ENCODE measurements around the gene GPR21. TPM values are rescaled to one million over a fixed set of nuclear protein-coding genes. Genes with fewer than 3 reads are reported as not detected.

GPR21 gene
- total RNA-seq, 4 donors from 2014 or later, result 1.3 to 1.8 TPM; not detected in 2

- intact Hi-C loops (cut with DNase I; ENCODE audit: low total_unique reads), result loop anchor here (10.0 kb wide), 1 partner anchor 264 kb away; no protein-coding TSS in a partner anchor
- no peak for TF ChIP-seq CTCF (IDR thresholded peaks at IDR 0.05 in 4 of 5, conservative IDR thresholded peaks at IDR 0.05 in 1 of 5)
- TF ChIP-seq POLR2A (IDR thresholded peaks at IDR 0.05), result no peak
- Histone ChIP-seq H3K4me1 (no peaks in the 10 kb centered on the region), H3K4me3 (no peak overlapping the region), H3K9me3 (no peaks in the 10 kb centered on the region), H3K27me3 (no peaks in the 10 kb centered on the region), H3K36me3 (peaks cover 0 to 61% of the 10 kb centered on the region in 2 donors), H3K27ac (no peak overlapping the region)
- in situ Hi-C loops (cut with MboI; ENCODE audit: low sequenced_read_pairs in 4 of 4), result loop anchor here in 2 of 4 donors (10.0 to 25.0 kb wide), 2 partner anchors 257 to 274 kb away; partner anchors contain the start of gene CRB2 (in 1 of the 2)
- DNase-seq, result no peak
- ATAC-seq, result no peak
Observed at GRCh38 chr9:123080444-123080843, 47.0 kb downstream of the GPR21 start.

GRCh38 chr9:123081824-123082223 is 48.4 kb downstream of the GPR21 start:
- in situ Hi-C loops (cut with MboI; ENCODE audit: low sequenced_read_pairs in 4 of 4), result loop anchor here in 2 of 4 donors (10.0 to 25.0 kb wide), 2 partner anchors 255 to 273 kb away; partner anchors contain the start of gene CRB2 (in 1 of the 2)
- intact Hi-C loops (cut with DNase I; ENCODE audit: low total_unique reads), result loop anchor here (10.0 kb wide), 1 partner anchor 263 kb away; no protein-coding TSS in a partner anchor
- Histone ChIP-seq H3K4me1 (no peaks in the 10 kb centered on the region), H3K27ac (no peak overlapping the region), H3K36me3 (peaks cover 0 to 56% of the 10 kb centered on the region in 2 donors), H3K4me3 (no peak overlapping the region), H3K9me3 (no peaks in the 10 kb centered on the region), H3K27me3 (no peaks in the 10 kb centered on the region)
- ATAC-seq (no peak), DNase-seq (no peak)
- TF ChIP-seq POLR2A (IDR thresholded peaks at IDR 0.05) (no peak), CTCF (IDR thresholded peaks at IDR 0.05 in 4 of 5, conservative IDR thresholded peaks at IDR 0.05 in 1 of 5) (peak in 3 of 5 experiments; percentile 10 to 34 (median 22))

- H3K36me3 ChIP-seq, result peaks cover 0 to 57% of the 10 kb centered on the region in 2 donors
- intact Hi-C loops (cut with DNase I; ENCODE audit: low total_unique reads), result loop anchor here (10.0 kb wide), 1 partner anchor 261 kb away; no protein-coding TSS in a partner anchor
- H3K27me3 ChIP-seq, result no peaks in the 10 kb centered on the region
- no peaks in the 10 kb centered on the region for H3K4me1 ChIP-seq
- ATAC-seq, result no peak
- in situ Hi-C loops (cut with MboI; ENCODE audit: low sequenced_read_pairs in 4 of 4), result loop anchor here in 2 of 4 donors (10.0 to 25.0 kb wide), 2 partner anchors 254 to 271 kb away; partner anchors contain the start of gene CRB2 (in 1 of the 2)
- DNase-seq, result no peak
- H3K27ac ChIP-seq, result no peak overlapping the region
- TF ChIP-seq POLR2A (IDR thresholded peaks at IDR 0.05), result no peak
- no peak for TF ChIP-seq CTCF (IDR thresholded peaks at IDR 0.05 in 4 of 5, conservative IDR thresholded peaks at IDR 0.05 in 1 of 5)
- H3K9me3 ChIP-seq, result no peaks in the 10 kb centered on the region
- H3K4me3 ChIP-seq, result no peak overlapping the region
Observed at GRCh38 chr9:123083680-123084079, 50.2 kb downstream of the GPR21 start.

- H3K27me3 ChIP-seq, result no peaks in the 10 kb centered on the region
- H3K36me3 ChIP-seq, result peaks cover 0 to 53% of the 10 kb centered on the region in 2 donors
Observed at GRCh38 chr9:123084256-123084655, 50.8 kb downstream of the GPR21 start.

More at GRCh38 chr9:123084256-123084655, 50.8 kb downstream of the GPR21 start:
- H3K9me3 ChIP-seq, result no peaks in the 10 kb centered on the region
- H3K4me1 ChIP-seq, result no peaks in the 10 kb centered on the region
- TF ChIP-seq POLR2A (IDR thresholded peaks at IDR 0.05), result no peak
- in situ Hi-C loops (cut with MboI; ENCODE audit: low sequenced_read_pairs in 4 of 4), result loop anchor here in 2 of 4 donors (10.0 to 25.0 kb wide), 2 partner anchors 253 to 271 kb away; partner anchors contain the start of gene CRB2 (in 1 of the 2)
- no peak overlapping the region for H3K27ac ChIP-seq
- DNase-seq (no peak), ATAC-seq (no peak)
- no peak overlapping the region for H3K4me3 ChIP-seq
- intact Hi-C loops (cut with DNase I; ENCODE audit: low total_unique reads), result loop anchor here (10.0 kb wide), 1 partner anchor 261 kb away; no protein-coding TSS in a partner anchor

Other genes starting within 250 kb of the GPR21 start
- not detected for gene OR5C1, start 244.7 kb upstream of the GPR21 start, total RNA-seq
- gene OR1K1, start 233.5 kb upstream of the GPR21 start, total RNA-seq, result not detected
- gene PDCL, start 205.1 kb upstream of the GPR21 start, total RNA-seq, result 10 to 100 TPM in 1 of 4 donors, 1 to 10 TPM in 3; 3.3 to 10.7 (median 5.6) TPM
- 10 to 100 TPM; 29.4 to 45.2 (median 36.6) TPM for gene RC3H2, start 128.3 kb upstream of the GPR21 start, total RNA-seq
- 10 to 100 TPM in 2 of 4 donors, 1 to 10 TPM in 2; 4.5 to 12.0 (median 7.8) TPM for gene ZBTB6, start 120.3 kb upstream of the GPR21 start, total RNA-seq
- 1 to 10 TPM; 1.6 to 6.3 (median 2.6) TPM for gene ZBTB26, start 102.2 kb upstream of the GPR21 start, total RNA-seq
- 10 to 100 TPM; 23.7 to 33.8 (median 26.6) TPM for gene RABGAP1, start 92.6 kb upstream of the GPR21 start, total RNA-seq
- gene STRBP, start 234.9 kb downstream of the GPR21 start, total RNA-seq, result 10 to 100 TPM in 2 of 4 donors, 1 to 10 TPM in 2; 5.0 to 25.0 (median 13.2) TPM